ENCODE data around the gene SCGB2A2.

Gene SCGB2A2

GRCh38 chr11:62269654-62270278 is at the start of gene SCGB2A2:
Gene SCGB2A2, plus strand, starts transcription at chr11:62270158. Its CDS starts 59 bp downstream, at chr11:62270217.
- no peak for DNase-seq (ENCODE audit: low spot score)
- Mint-ChIP-seq H3K4me3 (no peak within 1 kb of the TSS), H3K36me3 (ENCODE audit: low read depth) (no peaks in the 10 kb centered on the region), H3K4me1 (ENCODE audit: low read depth) (no peaks in the 10 kb centered on the region), H3K9me3 (no peaks in the 10 kb centered on the region), H3K27ac (no peak within 1 kb of the TSS), H3K27me3 (ENCODE audit: low read depth) (peaks cover 5% of the 10 kb centered on the region)

DNA sequence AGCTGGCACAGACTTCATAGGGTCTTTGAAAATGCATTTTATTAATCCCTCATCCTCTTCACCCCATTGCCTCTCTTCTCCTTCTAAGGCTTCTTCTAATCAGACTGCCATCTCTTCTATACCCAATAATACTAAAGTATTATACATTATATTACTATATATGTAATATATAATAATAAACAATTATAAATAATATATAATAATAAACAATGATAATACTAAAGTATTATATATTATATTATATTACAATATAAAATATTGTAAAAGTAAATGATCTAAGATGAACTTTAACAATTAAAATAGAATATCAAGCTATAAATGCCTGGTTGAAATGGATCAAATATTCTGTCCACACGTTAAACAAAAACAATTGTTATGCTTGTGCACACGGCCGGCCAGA is 48.5 kb upstream of the SCGB2A2 start:
- peaks cover 30% of the 10 kb centered on the region for H3K9me3 Mint-ChIP-seq
- DNase-seq (ENCODE audit: low spot score) = no peak
- H3K36me3 Mint-ChIP-seq (ENCODE audit: low read depth) = peaks cover 2% of the 10 kb centered on the region
- H3K4me1 Mint-ChIP-seq (ENCODE audit: low read depth) = no peaks in the 10 kb centered on the region
- H3K27ac Mint-ChIP-seq = no peak overlapping the region
- no peak overlapping the region for H3K4me3 Mint-ChIP-seq
- peaks cover 26% of the 10 kb centered on the region for H3K27me3 Mint-ChIP-seq (ENCODE audit: low read depth)

DNA sequence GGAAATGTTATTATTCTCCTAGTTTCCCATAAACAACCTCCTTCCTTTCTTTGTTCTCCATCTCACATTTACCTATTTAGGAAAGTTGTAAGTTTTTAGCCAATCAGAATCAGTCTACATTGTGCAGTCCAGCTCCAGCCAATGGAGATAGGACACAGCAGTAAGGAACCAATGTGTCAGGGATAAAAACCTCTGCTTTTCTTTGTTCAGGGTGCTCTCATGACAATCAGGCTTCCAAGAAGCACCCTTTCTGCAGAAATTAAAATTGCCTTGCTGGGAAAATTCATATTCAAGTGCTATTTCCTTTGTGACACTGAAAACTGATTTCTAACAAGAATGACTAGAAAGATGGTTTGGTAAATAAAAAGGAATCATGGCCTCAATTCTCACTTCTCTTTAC is 46.9 kb upstream of the SCGB2A2 start:
- peaks cover 12% of the 10 kb centered on the region for H3K27me3 Mint-ChIP-seq (ENCODE audit: low read depth)
- no peak overlapping the region for H3K27ac Mint-ChIP-seq
- DNase-seq (ENCODE audit: low spot score) = no peak
- H3K9me3 Mint-ChIP-seq = peaks cover 30% of the 10 kb centered on the region
- H3K36me3 Mint-ChIP-seq (ENCODE audit: low read depth) = peaks cover 2% of the 10 kb centered on the region
- H3K4me1 Mint-ChIP-seq (ENCODE audit: low read depth) = no peaks in the 10 kb centered on the region
- H3K4me3 Mint-ChIP-seq = no peak overlapping the region

- Mint-ChIP-seq H3K4me1 (ENCODE audit: low read depth) (no peaks in the 10 kb centered on the region), H3K27me3 (ENCODE audit: low read depth) (peaks cover 26% of the 10 kb centered on the region)
Measured at GRCh38 chr11:62233730-62234129, 36.2 kb upstream of the SCGB2A2 start.

GRCh38 chr11:62236187-62236586 is 33.8 kb upstream of the SCGB2A2 start:
- H3K4me3 Mint-ChIP-seq = no peak overlapping the region
- H3K9me3 Mint-ChIP-seq = no peaks in the 10 kb centered on the region
- H3K36me3 Mint-ChIP-seq (ENCODE audit: low read depth) = no peaks in the 10 kb centered on the region
- H3K27me3 Mint-ChIP-seq (ENCODE audit: low read depth) = peaks cover 24% of the 10 kb centered on the region
- no peak for DNase-seq (ENCODE audit: low spot score)
- H3K27ac Mint-ChIP-seq = no peak overlapping the region
- H3K4me1 Mint-ChIP-seq (ENCODE audit: low read depth) = no peaks in the 10 kb centered on the region

More at GRCh38 chr11:62233730-62234129, 36.2 kb upstream of the SCGB2A2 start:
- Mint-ChIP-seq H3K4me3 (no peak overlapping the region), H3K9me3 (no peaks in the 10 kb centered on the region), H3K27ac (no peak overlapping the region), H3K36me3 (ENCODE audit: low read depth) (no peaks in the 10 kb centered on the region)
- DNase-seq (ENCODE audit: low spot score) = no peak

- no peaks in the 10 kb centered on the region for H3K36me3 Mint-ChIP-seq (ENCODE audit: low read depth)
- H3K27ac Mint-ChIP-seq = no peak overlapping the region
- no peaks in the 10 kb centered on the region for H3K4me1 Mint-ChIP-seq (ENCODE audit: low read depth)
- no peaks in the 10 kb centered on the region for H3K9me3 Mint-ChIP-seq
- H3K4me3 Mint-ChIP-seq = no peak overlapping the region
- no peak for DNase-seq (ENCODE audit: low spot score)
- H3K27me3 Mint-ChIP-seq (ENCODE audit: low read depth) = peaks cover 23% of the 10 kb centered on the region
Measured at GRCh38 chr11:62237499-62237898, 32.5 kb upstream of the SCGB2A2 start.

- DNase-seq (ENCODE audit: low spot score) = no peak
- Mint-ChIP-seq H3K36me3 (ENCODE audit: low read depth) (no peaks in the 10 kb centered on the region), H3K27ac (no peak overlapping the region), H3K4me3 (no peak overlapping the region), H3K27me3 (ENCODE audit: low read depth) (peaks cover 20% of the 10 kb centered on the region), H3K4me1 (ENCODE audit: low read depth) (no peaks in the 10 kb centered on the region), H3K9me3 (no peaks in the 10 kb centered on the region)
Measured at GRCh38 chr11:62238151-62238550, 31.8 kb upstream of the SCGB2A2 start.

DNA sequence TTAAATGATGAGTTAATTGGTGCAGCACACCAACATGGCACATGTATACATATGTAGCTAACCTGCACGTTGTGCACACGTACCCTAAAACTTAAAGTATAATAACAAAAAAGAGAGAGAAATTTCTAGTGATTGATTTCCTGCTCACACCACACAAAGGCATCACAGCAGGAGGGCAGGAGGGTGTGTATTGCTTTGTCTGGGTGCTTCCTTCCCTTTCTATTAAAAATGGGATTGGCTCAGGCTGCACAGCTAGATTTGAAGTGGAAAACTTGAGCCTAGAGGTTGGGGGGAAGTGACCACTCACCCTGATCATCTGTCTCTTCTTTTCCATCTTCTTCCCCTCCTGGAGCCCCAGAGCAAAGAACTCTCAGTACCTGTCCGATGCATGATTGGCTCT is 28.9 kb upstream of the SCGB2A2 start:
- Mint-ChIP-seq H3K9me3 (no peaks in the 10 kb centered on the region), H3K27ac (no peak overlapping the region), H3K36me3 (ENCODE audit: low read depth) (no peaks in the 10 kb centered on the region), H3K4me3 (no peak overlapping the region), H3K27me3 (ENCODE audit: low read depth) (peaks cover 7% of the 10 kb centered on the region), H3K4me1 (ENCODE audit: low read depth) (no peaks in the 10 kb centered on the region)
- DNase-seq (ENCODE audit: low spot score) = no peak

DNA sequence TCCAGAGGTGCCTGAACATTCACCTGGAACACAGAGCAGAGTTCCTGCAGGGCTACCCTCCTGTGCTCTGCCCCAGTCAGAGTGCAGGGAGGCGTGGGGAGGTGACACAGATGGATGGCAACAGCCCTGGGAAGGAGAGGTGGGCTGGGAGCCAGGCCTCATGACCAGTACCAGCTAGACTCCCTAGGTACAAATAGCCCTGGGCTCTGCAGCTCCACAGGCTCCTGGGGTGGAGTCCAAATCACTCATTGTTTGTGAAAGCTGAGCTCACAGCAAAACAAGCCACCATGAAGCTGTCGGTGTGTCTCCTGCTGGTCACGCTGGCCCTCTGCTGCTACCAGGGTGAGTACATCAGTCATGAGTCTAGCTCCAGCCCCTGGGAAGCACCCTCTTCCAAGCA is 27.9 kb upstream of the SCGB2A2 start, which contains the start of gene SCGB1D2:
SCGB1D2 (plus strand) TSS at position 219 of the 400 bp plus-strand sequence; CDS start at position 288, 69 bp downstream.
- Mint-ChIP-seq H3K9me3 (no peaks in the 10 kb centered on the region), H3K27ac (no peak within 1 kb of the TSS), H3K36me3 (ENCODE audit: low read depth) (no peaks in the 10 kb centered on the region), H3K4me1 (ENCODE audit: low read depth) (no peaks in the 10 kb centered on the region), H3K27me3 (ENCODE audit: low read depth) (peaks cover 7% of the 10 kb centered on the region), H3K4me3 (no peak within 1 kb of the TSS)
- no peak for DNase-seq (ENCODE audit: low spot score)

GRCh38 chr11:62245271-62245753 is 24.6 kb upstream of the SCGB2A2 start:
- Mint-ChIP-seq H3K9me3 (peaks cover 3% of the 10 kb centered on the region), H3K27me3 (ENCODE audit: low read depth) (peaks cover 4% of the 10 kb centered on the region), H3K27ac (no peak overlapping the region), H3K36me3 (ENCODE audit: low read depth) (no peaks in the 10 kb centered on the region), H3K4me1 (ENCODE audit: low read depth) (peaks cover 2% of the 10 kb centered on the region), H3K4me3 (no peak overlapping the region)
- no peak for DNase-seq (ENCODE audit: low spot score)

DNA sequence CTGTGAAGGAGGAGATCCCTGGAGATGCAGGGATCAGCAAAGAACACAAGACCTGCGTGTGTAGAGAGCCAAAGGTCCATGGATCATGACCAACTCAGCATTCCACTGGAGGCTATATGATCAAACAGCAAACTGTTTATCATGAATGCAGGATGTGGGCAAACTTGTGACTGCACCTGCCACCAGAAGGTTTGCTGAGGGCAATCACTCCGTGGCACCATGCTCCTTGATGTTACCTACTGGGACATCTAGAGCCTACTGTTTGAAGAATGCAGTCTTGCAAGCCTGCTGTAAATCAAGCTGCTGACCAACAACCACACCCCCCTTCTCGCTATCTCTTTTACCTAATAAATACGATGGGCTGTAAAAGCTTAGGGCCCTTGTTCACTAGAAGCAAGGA is 18.3 kb upstream of the SCGB2A2 start:
- Mint-ChIP-seq H3K4me3 (no peak overlapping the region), H3K9me3 (peaks cover 32% of the 10 kb centered on the region), H3K36me3 (ENCODE audit: low read depth) (no peaks in the 10 kb centered on the region), H3K27me3 (ENCODE audit: low read depth) (peaks cover 4% of the 10 kb centered on the region), H3K27ac (no peak overlapping the region), H3K4me1 (ENCODE audit: low read depth) (peaks cover 2% of the 10 kb centered on the region)
- no peak for DNase-seq (ENCODE audit: low spot score)

- Mint-ChIP-seq H3K36me3 (ENCODE audit: low read depth) (no peaks in the 10 kb centered on the region), H3K27me3 (ENCODE audit: low read depth) (peaks cover 4% of the 10 kb centered on the region), H3K4me3 (no peak overlapping the region), H3K9me3 (peaks cover 32% of the 10 kb centered on the region), H3K4me1 (ENCODE audit: low read depth) (no peaks in the 10 kb centered on the region), H3K27ac (no peak overlapping the region)
- DNase-seq (ENCODE audit: low spot score) = no peak
Measured at GRCh38 chr11:62253999-62254542, 15.9 kb upstream of the SCGB2A2 start.

- Mint-ChIP-seq H3K27me3 (ENCODE audit: low read depth) (peaks cover 2% of the 10 kb centered on the region), H3K4me3 (no peak overlapping the region), H3K4me1 (ENCODE audit: low read depth) (no peaks in the 10 kb centered on the region), H3K9me3 (peaks cover 20% of the 10 kb centered on the region), H3K27ac (no peak overlapping the region), H3K36me3 (ENCODE audit: low read depth) (no peaks in the 10 kb centered on the region)
- DNase-seq (ENCODE audit: low spot score) = no peak
Measured at GRCh38 chr11:62256281-62256680, 13.7 kb upstream of the SCGB2A2 start.

DNA sequence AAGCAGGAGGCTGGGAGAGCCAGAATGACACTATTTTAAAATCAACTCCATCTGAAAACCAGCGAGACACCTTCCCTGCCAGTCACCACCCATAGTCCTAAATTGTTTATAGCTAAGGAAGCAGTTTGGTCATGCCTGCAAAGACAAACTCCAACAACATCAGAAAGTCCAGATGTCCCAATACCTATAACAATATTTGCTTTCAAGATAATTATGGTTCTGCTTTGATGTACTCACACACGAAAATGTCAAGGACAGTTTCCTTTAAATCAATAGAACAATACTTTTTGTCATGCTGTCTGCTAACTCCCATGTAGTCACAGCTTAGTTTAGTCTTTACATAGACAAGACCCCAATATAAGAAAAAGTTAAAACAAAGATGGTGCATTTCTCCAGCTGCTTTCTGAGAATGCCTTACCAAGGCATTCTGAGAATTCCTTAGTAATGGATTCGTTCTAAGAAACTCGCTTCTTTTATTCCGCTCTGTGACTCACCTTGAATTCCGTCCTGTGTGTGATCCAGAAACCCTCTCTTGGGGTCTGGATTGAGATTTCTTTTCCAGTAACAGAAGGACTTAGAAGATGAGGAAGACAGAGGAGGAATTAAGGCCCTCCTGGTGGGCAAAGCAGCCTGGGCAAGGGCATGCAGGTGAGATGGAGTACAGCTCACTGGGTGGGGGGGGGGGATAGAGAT is 9.6 kb upstream of the SCGB2A2 start:
- Mint-ChIP-seq H3K27ac (no peak overlapping the region), H3K27me3 (ENCODE audit: low read depth) (peaks cover 2% of the 10 kb centered on the region), H3K4me1 (ENCODE audit: low read depth) (peaks cover 6% of the 10 kb centered on the region), H3K9me3 (no peaks in the 10 kb centered on the region), H3K36me3 (ENCODE audit: low read depth) (no peaks in the 10 kb centered on the region), H3K4me3 (no peak overlapping the region)
- no peak for DNase-seq (ENCODE audit: low spot score)

All from T-helper 2 cell treated with Interferon-gamma antibody and Interleukin-4, amounts not matched to agents 5 μg/mL and 100 μg/mL, for 36 hours (primary cell).